Parathyroid adenoma (tissue), 2 donors: Measurements from ENCODE around the gene MED8.

Experiments used
- H2AFZ ChIP-seq: fragments of 300-600 bp; sonication (generic); one replicate; pipeline ENCODE4 v1.7.0; 2017; ENCODE audit warnings: antibody characterized with exemption, mild to moderate bottlenecking
- H3K27ac ChIP-seq: fragments of 300-600 bp; sonication (generic); one replicate; pipeline ENCODE4 v1.7.0; 2017
- H3K27me3 ChIP-seq: fragments of 300-600 bp; sonication (generic); one replicate; pipeline ENCODE4 v1.7.0; 2017; ENCODE audit warnings: low read length; ENCODE audit not compliant: control insufficient read depth, insufficient read depth
- H3K36me3 ChIP-seq: fragments of 300-600 bp; sonication (generic); one replicate; pipeline ENCODE4 v1.7.0; 2017; ENCODE audit warnings: low read length; ENCODE audit not compliant: control insufficient read depth, insufficient read depth
- H3K4me1 ChIP-seq: fragments of 300-600 bp; sonication (generic); one replicate; pipeline ENCODE4 v1.7.0; 2017; ENCODE audit warnings: control low read depth
- H3K4me2 ChIP-seq: fragments of 300-600 bp; sonication (generic); one replicate; pipeline ENCODE4 v1.7.0; 2017; ENCODE audit warnings: low read length
- H3K4me3 ChIP-seq: fragments of 300-600 bp; sonication (generic); one replicate; pipeline ENCODE4 v1.7.0; 2017; ENCODE audit warnings: low read depth, low read length
- H3K79me2 ChIP-seq: fragments of 300-600 bp; sonication (generic); one replicate; pipeline ENCODE4 v1.7.0; 2017; ENCODE audit warnings: control low read depth
- H3K9ac ChIP-seq: fragments of 300-600 bp; sonication (generic); one replicate; pipeline ENCODE4 v1.7.0; 2017; ENCODE audit warnings: mild to moderate bottlenecking
- H3K9me3 ChIP-seq: fragments of 300-600 bp; sonication (generic); one replicate; pipeline ENCODE4 v1.7.0; 2017; ENCODE audit warnings: low read length; ENCODE audit not compliant: control insufficient read depth
- CTCF ChIP-seq: fragments of 300-600 bp; sonication (generic); IDR thresholded peaks from one replicate; pipeline ENCODE4 v1.7.0; 2017; ENCODE audit warnings: antibody characterized with exemption, mild to moderate bottlenecking
- donor health status: primary hyperparathyroidism.

Gene MED8

GRCh38 chr1:43392702-43393101, 3.1 kb upstream of the MED8 start:
- Histone ChIP-seq H3K27me3 (no peaks in the 10 kb centered on the region), H3K27ac (peak overlapping the region; percentile 36), H2AFZ (no peak overlapping the region), H3K4me3 (peak overlapping the region; percentile 28), H3K4me2 (peak overlapping the region; percentile 60), H3K9ac (no peak overlapping the region), H3K36me3 (no peaks in the 10 kb centered on the region), H3K4me1 (peaks cover 10% of the 10 kb centered on the region), H3K9me3 (no peaks in the 10 kb centered on the region), H3K79me2 (peaks cover 12% of the 10 kb centered on the region)
- TF ChIP-seq CTCF, result no peak

- peak overlapping the region; percentile 99 for H3K4me3 ChIP-seq
- H3K27ac ChIP-seq, result no peak overlapping the region
- H2AFZ ChIP-seq, result no peak overlapping the region
- no peak for TF ChIP-seq CTCF
- no peaks in the 10 kb centered on the region for H3K27me3 ChIP-seq
- peaks cover 12% of the 10 kb centered on the region for H3K79me2 ChIP-seq
- no peaks in the 10 kb centered on the region for H3K9me3 ChIP-seq
- H3K4me1 ChIP-seq, result peaks cover 10% of the 10 kb centered on the region
- H3K4me2 ChIP-seq, result peak overlapping the region; percentile 92
- no peak overlapping the region for H3K9ac ChIP-seq
- H3K36me3 ChIP-seq, result no peaks in the 10 kb centered on the region
These were observed 987 bp downstream of the MED8 start for GRCh38 chr1:43388613-43389012.

GRCh38 chr1:43387976-43388599, 1.5 kb downstream of the MED8 start:
- Histone ChIP-seq H3K79me2 (peaks cover 12% of the 10 kb centered on the region), H3K9me3 (no peaks in the 10 kb centered on the region), H3K4me3 (no peak overlapping the region), H3K27me3 (no peaks in the 10 kb centered on the region), H3K36me3 (no peaks in the 10 kb centered on the region), H3K9ac (no peak overlapping the region), H3K27ac (no peak overlapping the region), H2AFZ (no peak overlapping the region), H3K4me2 (peak overlapping the region; percentile 92), H3K4me1 (peaks cover 10% of the 10 kb centered on the region)
- TF ChIP-seq CTCF, result no peak

- peaks cover 12% of the 10 kb centered on the region for H3K79me2 ChIP-seq
- H3K4me3 ChIP-seq, result no peak overlapping the region
- no peaks in the 10 kb centered on the region for H3K9me3 ChIP-seq
- no peak for TF ChIP-seq CTCF
- H3K9ac ChIP-seq, result no peak overlapping the region
- no peaks in the 10 kb centered on the region for H3K36me3 ChIP-seq
- no peak overlapping the region for H2AFZ ChIP-seq
- H3K4me1 ChIP-seq, result peaks cover 4% of the 10 kb centered on the region
- H3K27ac ChIP-seq, result no peak overlapping the region
- H3K4me2 ChIP-seq, result no peak overlapping the region
- H3K27me3 ChIP-seq, result no peaks in the 10 kb centered on the region
These were observed 2.9 kb downstream of the MED8 start for GRCh38 chr1:43386676-43387075.

- Histone ChIP-seq H3K4me1 (no peaks in the 10 kb centered on the region), H3K36me3 (no peaks in the 10 kb centered on the region), H3K79me2 (no peaks in the 10 kb centered on the region), H3K9me3 (no peaks in the 10 kb centered on the region), H3K4me2 (no peak overlapping the region), H3K4me3 (no peak overlapping the region), H3K9ac (no peak overlapping the region), H2AFZ (no peak overlapping the region), H3K27ac (no peak overlapping the region), H3K27me3 (no peaks in the 10 kb centered on the region)
- no peak for TF ChIP-seq CTCF
These were observed 6.2 kb downstream of the MED8 start for GRCh38 chr1:43383449-43383848.
